HG03378 (cell line): Measurements from ENCODE around the gene ACP2.
"Not testable (repeated sequence)": the region's sequence is repeated elsewhere in the genome, so short reads cannot be mapped to it uniquely, and the experiment has no call there.

Experiments used
- ATAC-seq: cut with Tn5 transposase; IDR thresholded peaks from one replicate; pipeline ENCODE4 v1.9.1; 2021; ENCODE audit warnings: mild to moderate bottlenecking, moderate library complexity; ENCODE audit not compliant: unreplicated experiment

Gene ACP2

DNA sequence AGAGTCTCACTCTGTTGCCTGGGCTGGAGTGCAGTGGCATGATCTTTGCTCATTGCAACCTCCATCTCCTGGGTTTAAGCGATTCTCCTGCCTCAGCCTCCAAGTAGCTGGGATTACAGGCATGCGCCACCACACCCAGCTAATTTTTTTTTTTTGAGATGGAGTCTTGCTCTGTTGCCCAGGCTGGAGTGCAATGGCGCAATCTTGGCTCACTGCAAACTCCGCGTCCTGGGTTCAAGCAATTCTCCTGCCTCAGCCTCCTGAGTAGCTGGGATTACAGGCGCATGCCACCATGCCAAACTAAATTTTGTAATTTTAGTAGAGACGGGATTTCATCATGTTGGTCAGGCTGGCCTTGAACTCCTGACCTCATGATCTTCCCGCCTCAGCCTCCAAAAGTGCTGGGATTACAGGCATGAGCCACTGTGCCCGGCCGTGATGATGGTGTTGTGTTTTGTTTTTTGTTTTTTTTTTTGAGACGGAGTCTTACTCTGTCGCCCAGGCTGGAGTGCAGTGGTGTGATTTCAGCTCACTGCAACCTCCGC lies 40.5 kb downstream of the ACP2 start:
- not testable (repeated sequence) for ATAC-seq

DNA sequence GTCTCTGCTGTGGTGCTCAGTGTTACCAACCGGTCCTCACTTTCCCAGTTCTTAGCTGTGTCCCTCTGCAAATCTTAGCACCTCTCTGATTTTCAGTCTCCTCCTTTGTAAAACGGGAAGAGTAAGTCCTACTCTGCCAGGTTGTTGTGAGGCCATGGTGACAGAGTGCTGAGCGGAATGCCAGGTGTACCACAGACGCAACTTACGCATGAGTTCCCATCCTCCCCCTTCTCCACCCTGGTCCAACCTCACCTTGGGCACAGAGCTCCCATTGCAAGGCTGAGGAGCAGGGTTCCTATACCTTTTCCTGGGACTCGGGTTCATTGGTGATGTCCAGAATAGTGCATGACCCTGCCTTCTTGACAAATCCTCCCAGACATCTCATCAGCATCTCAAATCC lies 41.2 kb downstream of the ACP2 start:
- no peak for ATAC-seq

DNA sequence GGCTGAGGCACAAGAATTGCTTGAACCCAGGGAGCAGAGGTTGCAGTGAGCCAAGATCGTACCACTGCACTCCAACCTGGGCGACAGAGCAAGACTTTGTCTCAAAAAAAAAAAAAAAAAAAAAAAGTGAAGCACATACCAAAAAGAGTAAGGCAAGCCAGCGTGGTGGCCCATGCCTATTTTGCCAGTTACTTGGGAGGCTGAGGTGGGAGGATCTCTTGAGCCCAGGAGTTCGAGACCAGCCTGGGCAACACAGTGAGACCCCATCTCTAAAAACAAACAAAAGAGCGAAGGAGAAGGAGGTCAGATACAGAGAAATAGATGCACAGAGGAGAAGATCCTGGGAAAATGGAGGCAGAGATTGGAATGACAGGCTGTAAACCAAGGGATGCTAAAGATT lies 42.0 kb downstream of the ACP2 start:
- ATAC-seq, result not testable (repeated sequence)

DNA sequence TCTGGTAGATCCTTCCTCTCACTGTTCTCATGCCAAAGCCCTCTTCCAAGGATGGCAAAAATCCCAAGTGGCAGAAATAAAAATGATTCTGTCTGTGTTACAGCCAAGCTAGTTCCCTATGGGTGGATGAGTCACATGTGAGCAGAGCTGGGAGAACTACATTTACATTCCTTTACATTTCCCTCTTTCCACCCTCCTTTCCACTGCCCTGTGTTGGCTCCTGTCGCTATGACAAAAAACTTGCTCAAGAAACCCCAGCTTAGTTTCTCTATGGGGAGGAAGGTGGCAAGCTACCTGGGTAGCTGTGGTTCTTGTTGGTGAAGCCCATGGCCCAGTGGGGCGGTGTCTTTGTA lies 44.0 kb downstream of the ACP2 start:
- ATAC-seq, result no peak

DNA sequence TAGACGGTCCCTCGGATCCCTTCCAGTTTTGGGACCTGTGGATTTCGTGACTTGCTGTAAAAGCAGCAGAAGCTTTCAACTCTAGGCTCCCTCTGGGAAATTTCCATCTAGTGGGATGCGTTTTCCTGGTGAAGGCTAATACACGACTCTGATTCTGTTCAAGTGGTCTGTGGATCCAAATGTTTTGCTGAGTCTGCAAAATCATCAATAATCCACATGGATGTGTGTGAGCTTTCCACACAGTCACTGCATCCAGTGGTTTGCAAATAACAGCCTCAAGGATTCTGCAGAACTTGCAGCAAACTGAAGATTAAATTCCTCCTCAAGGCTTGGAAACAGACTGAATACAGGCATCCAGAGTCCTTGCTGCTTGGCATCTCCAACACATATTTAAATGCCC lies 46.0 kb downstream of the ACP2 start:
- no peak for ATAC-seq

DNA sequence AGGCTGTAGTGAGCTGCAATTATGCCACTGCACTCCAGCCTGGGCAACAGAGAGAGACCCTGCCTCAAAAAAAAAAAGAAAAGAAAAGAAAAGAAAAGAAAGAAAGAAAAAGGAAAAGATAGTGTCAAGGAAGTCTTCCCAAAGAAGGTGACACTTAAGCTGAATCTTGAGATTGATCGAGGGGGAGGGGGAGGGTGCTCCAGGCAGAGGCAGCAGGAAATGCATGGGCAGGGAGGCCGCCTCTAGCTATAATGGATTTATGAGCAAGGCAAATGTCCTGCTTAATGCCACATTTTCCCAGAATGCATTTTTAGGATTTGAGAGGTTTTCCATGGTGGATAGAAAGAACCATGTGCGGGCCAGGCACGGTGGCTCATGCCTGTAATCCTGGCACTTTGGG lies 47.6 kb downstream of the ACP2 start:
- no peak for ATAC-seq

DNA sequence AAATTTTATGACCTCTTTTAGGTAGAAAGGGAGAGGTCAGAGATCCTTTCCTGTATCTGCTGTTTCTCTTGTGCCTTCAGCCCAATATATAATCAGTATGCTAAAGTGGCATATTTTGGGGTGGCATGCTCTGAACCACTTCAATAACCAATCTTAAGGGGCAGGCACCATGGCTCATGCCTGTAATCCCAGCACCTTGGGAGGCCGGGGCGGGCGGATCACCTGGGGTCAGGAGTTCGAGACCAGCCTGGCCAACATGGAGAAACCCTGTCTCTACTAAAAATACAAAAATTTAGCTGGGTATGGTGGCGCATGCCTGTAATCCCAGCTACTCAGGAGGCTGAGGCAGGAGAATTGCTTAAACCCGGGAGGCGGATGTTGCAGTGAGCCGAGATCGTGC lies 50.5 kb downstream of the ACP2 start:
- ATAC-seq, result not testable (repeated sequence)

DNA sequence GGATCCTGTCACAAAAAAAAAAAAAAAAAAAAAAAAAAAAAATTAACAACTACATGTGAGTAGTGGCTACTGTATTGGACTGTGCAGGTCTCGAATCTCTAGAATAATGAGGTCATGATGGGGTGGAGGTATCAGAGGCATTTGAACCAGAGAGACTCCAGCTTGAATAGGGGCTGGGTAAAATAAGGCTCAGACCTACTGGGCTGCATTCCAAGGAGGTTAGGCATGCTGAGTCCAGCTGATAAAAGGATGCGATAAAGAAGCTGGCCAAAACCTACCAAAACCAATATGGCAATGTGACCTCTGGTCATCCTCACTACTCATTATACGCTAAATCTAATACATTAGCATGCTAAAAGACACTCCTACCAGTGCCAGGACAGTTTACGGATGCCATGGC lies 56.5 kb downstream of the ACP2 start:
- ATAC-seq, result no peak

DNA sequence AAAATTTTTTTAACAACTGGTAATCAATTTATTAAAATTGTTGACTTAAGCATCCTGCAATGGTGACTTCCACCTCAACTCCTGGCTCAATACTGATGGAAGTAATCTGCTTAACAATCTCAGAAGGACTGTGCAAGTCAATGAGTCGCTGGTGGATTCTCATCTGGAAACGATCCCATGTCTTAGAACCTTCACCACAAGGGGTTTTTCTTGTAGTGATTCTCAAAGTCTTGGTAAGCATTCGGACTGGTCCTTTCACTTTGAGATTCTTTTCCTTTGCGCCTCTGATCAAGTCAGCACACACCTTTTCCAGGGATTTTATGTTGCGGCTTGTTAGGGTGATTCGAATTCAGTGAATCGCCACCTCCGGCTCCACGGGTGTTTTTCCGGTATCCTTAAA lies 57.5 kb downstream of the ACP2 start:
- not testable (repeated sequence) for ATAC-seq
